ENCODE results near the gene MXD4.

The MXD4 gene

GRCh38 chr4:2261110-2261852, 628 bp downstream of the MXD4 start:
- DNase-seq (ENCODE audit: low spot score in 2 of 2) (no peak), ATAC-seq (replicated peaks; ENCODE audit: extremely low read depth, poor library complexity, severe bottlenecking) (peak; percentile 26)
- H3K36me3 Mint-ChIP-seq (ENCODE audit: insufficient read depth), result peaks cover 32% of the 10 kb centered on the region
- peak overlapping the region; percentile 76 for H3K27ac Mint-ChIP-seq (ENCODE audit: low read depth)
- no peaks in the 10 kb centered on the region for H3K9me3 Mint-ChIP-seq
- no peaks in the 10 kb centered on the region for H3K27me3 Mint-ChIP-seq
- H3K4me3 Mint-ChIP-seq, result peak overlapping the region; percentile 75
- no peaks in the 10 kb centered on the region for H3K4me1 Mint-ChIP-seq

- H3K27ac Mint-ChIP-seq (ENCODE audit: low read depth), result peak overlapping the region; percentile 68
- H3K36me3 Mint-ChIP-seq (ENCODE audit: insufficient read depth), result peaks cover 32% of the 10 kb centered on the region
- DNase-seq (ENCODE audit: low spot score in 2 of 2) (no peak), ATAC-seq (replicated peaks; ENCODE audit: extremely low read depth, poor library complexity, severe bottlenecking) (no peak)
- no peaks in the 10 kb centered on the region for H3K9me3 Mint-ChIP-seq
- no peaks in the 10 kb centered on the region for H3K27me3 Mint-ChIP-seq
- no peaks in the 10 kb centered on the region for H3K4me1 Mint-ChIP-seq
- H3K4me3 Mint-ChIP-seq, result peak overlapping the region; percentile 75
Measured at GRCh38 chr4:2260344-2261109, 1.4 kb downstream of the MXD4 start.

- H3K36me3 Mint-ChIP-seq (ENCODE audit: insufficient read depth), result peaks cover 37% of the 10 kb centered on the region
Measured at GRCh38 chr4:2259541-2260343, 2.2 kb downstream of the MXD4 start.

GRCh38 chr4:2259036-2259540, 2.8 kb downstream of the MXD4 start:
- peaks cover 42% of the 10 kb centered on the region for H3K36me3 Mint-ChIP-seq (ENCODE audit: insufficient read depth)
- DNase-seq (ENCODE audit: low spot score in 2 of 2) (no peak), ATAC-seq (replicated peaks; ENCODE audit: extremely low read depth, poor library complexity, severe bottlenecking) (no peak)
- H3K27ac Mint-ChIP-seq (ENCODE audit: low read depth), result no peak overlapping the region
- H3K4me3 Mint-ChIP-seq, result peak overlapping the region; percentile 75
- H3K9me3 Mint-ChIP-seq, result no peaks in the 10 kb centered on the region
- no peaks in the 10 kb centered on the region for H3K27me3 Mint-ChIP-seq
- H3K4me1 Mint-ChIP-seq, result peaks cover 11% of the 10 kb centered on the region

More at GRCh38 chr4:2259541-2260343, 2.2 kb downstream of the MXD4 start:
- H3K4me3 Mint-ChIP-seq, result peak overlapping the region; percentile 75
- ATAC-seq (replicated peaks; ENCODE audit: extremely low read depth, poor library complexity, severe bottlenecking), result no peak
- no peak overlapping the region for H3K27ac Mint-ChIP-seq (ENCODE audit: low read depth)
- H3K4me1 Mint-ChIP-seq, result peaks cover 5% of the 10 kb centered on the region
- DNase-seq (ENCODE audit: low spot score in 2 of 2), result no peak
- H3K27me3 Mint-ChIP-seq, result no peaks in the 10 kb centered on the region
- H3K9me3 Mint-ChIP-seq, result no peaks in the 10 kb centered on the region

- peak overlapping the region; percentile 23 for H3K4me3 Mint-ChIP-seq
- no peak for ATAC-seq (replicated peaks; ENCODE audit: extremely low read depth, poor library complexity, severe bottlenecking)
Measured at GRCh38 chr4:2258091-2259035, 3.5 kb downstream of the MXD4 start.

GRCh38 chr4:2257361-2258081, 4.4 kb downstream of the MXD4 start:
- peak overlapping the region; percentile 23 for H3K4me3 Mint-ChIP-seq
- no peak for ATAC-seq (replicated peaks; ENCODE audit: extremely low read depth, poor library complexity, severe bottlenecking)
- H3K36me3 Mint-ChIP-seq (ENCODE audit: insufficient read depth), result peaks cover 48% of the 10 kb centered on the region
- no peaks in the 10 kb centered on the region for H3K9me3 Mint-ChIP-seq
- H3K27me3 Mint-ChIP-seq, result no peaks in the 10 kb centered on the region
- H3K4me1 Mint-ChIP-seq, result peaks cover 16% of the 10 kb centered on the region
- peak in 1 of 2 donors; percentile 13 for DNase-seq (ENCODE audit: low spot score in 2 of 2)
- peak overlapping the region; percentile 49 for H3K27ac Mint-ChIP-seq (ENCODE audit: low read depth)

More at GRCh38 chr4:2258091-2259035, 3.5 kb downstream of the MXD4 start:
- H3K36me3 Mint-ChIP-seq (ENCODE audit: insufficient read depth), result peaks cover 46% of the 10 kb centered on the region
- peak overlapping the region; percentile 49 for H3K27ac Mint-ChIP-seq (ENCODE audit: low read depth)
- no peak for DNase-seq (ENCODE audit: low spot score in 2 of 2)
- H3K27me3 Mint-ChIP-seq, result no peaks in the 10 kb centered on the region
- H3K4me1 Mint-ChIP-seq, result peaks cover 12% of the 10 kb centered on the region
- no peaks in the 10 kb centered on the region for H3K9me3 Mint-ChIP-seq

GRCh38 chr4:2256781-2257191, 5.1 kb downstream of the MXD4 start:
- Mint-ChIP-seq H3K36me3 (ENCODE audit: insufficient read depth) (peaks cover 50% of the 10 kb centered on the region), H3K4me3 (no peak overlapping the region), H3K27me3 (no peaks in the 10 kb centered on the region), H3K4me1 (peaks cover 16% of the 10 kb centered on the region), H3K9me3 (no peaks in the 10 kb centered on the region), H3K27ac (ENCODE audit: low read depth) (peak overlapping the region; percentile 49)
- ATAC-seq (replicated peaks; ENCODE audit: extremely low read depth, poor library complexity, severe bottlenecking) (no peak), DNase-seq (ENCODE audit: low spot score in 2 of 2) (peak in 1 of 2 donors; percentile 8)

- no peaks in the 10 kb centered on the region for H3K9me3 Mint-ChIP-seq
- H3K4me1 Mint-ChIP-seq, result peaks cover 16% of the 10 kb centered on the region
- H3K27me3 Mint-ChIP-seq, result no peaks in the 10 kb centered on the region
- peak overlapping the region; percentile 49 for H3K27ac Mint-ChIP-seq (ENCODE audit: low read depth)
- no peak for ATAC-seq (replicated peaks; ENCODE audit: extremely low read depth, poor library complexity, severe bottlenecking)
- DNase-seq (ENCODE audit: low spot score in 2 of 2), result peak in 1 of 2 donors; percentile 7
- H3K4me3 Mint-ChIP-seq, result no peak overlapping the region
- peaks cover 55% of the 10 kb centered on the region for H3K36me3 Mint-ChIP-seq (ENCODE audit: insufficient read depth)
Measured at GRCh38 chr4:2256156-2256731, 5.7 kb downstream of the MXD4 start.

GRCh38 chr4:2255501-2256155, 6.3 kb downstream of the MXD4 start:
- H3K4me3 Mint-ChIP-seq, result no peak overlapping the region
- peaks cover 58% of the 10 kb centered on the region for H3K36me3 Mint-ChIP-seq (ENCODE audit: insufficient read depth)
- DNase-seq (ENCODE audit: low spot score in 2 of 2) (peak in 1 of 2 donors; percentile 8), ATAC-seq (replicated peaks; ENCODE audit: extremely low read depth, poor library complexity, severe bottlenecking) (no peak)
- no peaks in the 10 kb centered on the region for H3K9me3 Mint-ChIP-seq
- H3K4me1 Mint-ChIP-seq, result peaks cover 16% of the 10 kb centered on the region
- H3K27me3 Mint-ChIP-seq, result no peaks in the 10 kb centered on the region
- no peak overlapping the region for H3K27ac Mint-ChIP-seq (ENCODE audit: low read depth)

- Mint-ChIP-seq H3K4me1 (peaks cover 16% of the 10 kb centered on the region), H3K9me3 (no peaks in the 10 kb centered on the region), H3K4me3 (no peak overlapping the region), H3K27me3 (no peaks in the 10 kb centered on the region), H3K27ac (ENCODE audit: low read depth) (peak overlapping the region; percentile 44), H3K36me3 (ENCODE audit: insufficient read depth) (peaks cover 57% of the 10 kb centered on the region)
- ATAC-seq (replicated peaks; ENCODE audit: extremely low read depth, poor library complexity, severe bottlenecking) (no peak), DNase-seq (ENCODE audit: low spot score in 2 of 2) (peak in 1 of 2 donors; percentile 9)
Measured at GRCh38 chr4:2254665-2255500, 7.0 kb downstream of the MXD4 start.

Data from central memory CD8-positive, alpha-beta T cell (primary cell).